Activated CD4-positive, alpha-beta T cell treated with anti-CD3 and anti-CD28 coated beads, Interleukin-2, amount 10 ng/mL, durations not matched to agents 24 days and 14 days (primary cell): ENCODE measurements around the gene KIAA0930. TPM values are rescaled to one million over a fixed set of nuclear protein-coding genes. Genes with fewer than 3 reads are reported as not detected.
A peak's percentile ranks its signal among the peaks of the same experiment; 100 is the strongest.
"Not testable (repeated sequence)": the region's sequence is repeated elsewhere in the genome, so short reads cannot be mapped to it uniquely, and the experiment has no call there.

Source experiments
- DNase-seq: peaks from one replicate; pipeline ENCODE4 v3.0.0; 2022
- H3K27ac Mint-ChIP-seq: one replicate; pipeline ENCODE4 v1.8.0; 2022; ENCODE audit warnings: mild to moderate bottlenecking, mixed read lengths
- H3K27me3 Mint-ChIP-seq: one replicate; pipeline ENCODE4 v1.8.0; 2022; ENCODE audit warnings: mixed read lengths
- H3K36me3 Mint-ChIP-seq: one replicate; pipeline ENCODE4 v1.8.0; 2022; ENCODE audit warnings: low read depth, mild to moderate bottlenecking, mixed read lengths
- H3K4me1 Mint-ChIP-seq: one replicate; pipeline ENCODE4 v1.8.0; 2021; ENCODE audit warnings: mixed read lengths
- H3K4me3 Mint-ChIP-seq: one replicate; pipeline ENCODE4 v1.8.0; 2022; ENCODE audit warnings: mild to moderate bottlenecking, moderate library complexity, mixed read lengths
- H3K9me3 Mint-ChIP-seq: one replicate; pipeline ENCODE4 v1.8.0; 2021; ENCODE audit warnings: mixed read lengths
- intact Hi-C: fragments of 100-400 bp; cut with micrococcal nuclease; formaldehyde crosslinking; loops from one replicate; pipeline ENCODE4 v1.15.1; 2023
- total RNA-seq: library from RNA; stranded (reverse); gene quantifications from 2 replicates; pipeline ENCODE4 v1.2.3, GENCODE V29; 2022

The KIAA0930 gene
- total RNA-seq, result 45.3 and 45.6 TPM in 2 replicates

GRCh38 chr22:45240810-45241631 lies at the start of gene KIAA0930:
Gene KIAA0930 (minus strand): TSS chr22:45240894. CDS start chr22:45240703, 191 bp downstream.
- Mint-ChIP-seq H3K4me1 (peaks cover 10% of the 10 kb centered on the region), H3K27me3 (no peaks in the 10 kb centered on the region), H3K36me3 (peaks cover 3% of the 10 kb centered on the region), H3K4me3 (peak within 1 kb of the TSS; percentile 97), H3K27ac (peak within 1 kb of the TSS; percentile 91), H3K9me3 (no peaks in the 10 kb centered on the region)
- peak; percentile 92 for DNase-seq
- intact Hi-C loops, result loop anchor here (2.0 to 10.0 kb wide), 2 partner anchors 68 to 266 kb away; partner anchors contain the start of gene FAM118A

GRCh38 chr22:45286854-45287551 lies 46.3 kb upstream of the KIAA0930 start:
- no peak overlapping the region for H3K27ac Mint-ChIP-seq
- H3K9me3 Mint-ChIP-seq, result no peaks in the 10 kb centered on the region
- peaks cover 23% of the 10 kb centered on the region for H3K27me3 Mint-ChIP-seq

GRCh38 chr22:45285263-45286058 lies 44.8 kb upstream of the KIAA0930 start:
- H3K27me3 Mint-ChIP-seq, result peaks cover 23% of the 10 kb centered on the region
- intact Hi-C loops, result no loop called here

More at GRCh38 chr22:45286854-45287551, 46.3 kb upstream of the KIAA0930 start:
- Mint-ChIP-seq H3K36me3 (no peaks in the 10 kb centered on the region), H3K4me1 (peaks cover 2% of the 10 kb centered on the region), H3K4me3 (no peak overlapping the region)
- no peak for DNase-seq
- intact Hi-C loops, result no loop called here

GRCh38 chr22:45284705-45285262 lies 44.1 kb upstream of the KIAA0930 start, which contains the start of gene UPK3A:
Gene UPK3A (plus strand): TSS chr22:45284949. CDS start chr22:45285014, 65 bp downstream.
- peaks cover 23% of the 10 kb centered on the region for H3K27me3 Mint-ChIP-seq
- H3K27ac Mint-ChIP-seq, result no peak within 1 kb of the TSS
- peaks cover 6% of the 10 kb centered on the region for H3K4me1 Mint-ChIP-seq
- no peaks in the 10 kb centered on the region for H3K36me3 Mint-ChIP-seq
- no peaks in the 10 kb centered on the region for H3K9me3 Mint-ChIP-seq
- H3K4me3 Mint-ChIP-seq, result no peak within 1 kb of the TSS
- DNase-seq, result peak; percentile 87
- intact Hi-C loops, result no loop called here

More at GRCh38 chr22:45285263-45286058, 44.8 kb upstream of the KIAA0930 start:
- no peak for DNase-seq
- Mint-ChIP-seq H3K4me3 (no peak overlapping the region), H3K9me3 (no peaks in the 10 kb centered on the region), H3K4me1 (peaks cover 3% of the 10 kb centered on the region), H3K27ac (no peak overlapping the region), H3K36me3 (no peaks in the 10 kb centered on the region)

GRCh38 chr22:45281010-45281409 lies 40.3 kb upstream of the KIAA0930 start:
- H3K27ac Mint-ChIP-seq, result no peak overlapping the region
- DNase-seq, result no peak
- no peak overlapping the region for H3K4me3 Mint-ChIP-seq
- H3K27me3 Mint-ChIP-seq, result peaks cover 17% of the 10 kb centered on the region
- no peaks in the 10 kb centered on the region for H3K36me3 Mint-ChIP-seq
- H3K4me1 Mint-ChIP-seq, result peaks cover 7% of the 10 kb centered on the region
- no peaks in the 10 kb centered on the region for H3K9me3 Mint-ChIP-seq
- intact Hi-C loops, result no loop called here

GRCh38 chr22:45280587-45280980 lies 39.9 kb upstream of the KIAA0930 start:
- no peaks in the 10 kb centered on the region for H3K36me3 Mint-ChIP-seq
- no peak overlapping the region for H3K4me3 Mint-ChIP-seq
- H3K4me1 Mint-ChIP-seq, result peaks cover 7% of the 10 kb centered on the region
- no peaks in the 10 kb centered on the region for H3K9me3 Mint-ChIP-seq
- H3K27ac Mint-ChIP-seq, result no peak overlapping the region
- H3K27me3 Mint-ChIP-seq, result peaks cover 14% of the 10 kb centered on the region
- DNase-seq, result no peak
- intact Hi-C loops, result no loop called here

- Mint-ChIP-seq H3K4me1 (peaks cover 6% of the 10 kb centered on the region), H3K9me3 (no peaks in the 10 kb centered on the region), H3K27ac (no peak overlapping the region), H3K27me3 (peaks cover 6% of the 10 kb centered on the region), H3K4me3 (no peak overlapping the region), H3K36me3 (no peaks in the 10 kb centered on the region)
- intact Hi-C loops, result no loop called here
- DNase-seq, result no peak
These were observed 37.4 kb upstream of the KIAA0930 start for GRCh38 chr22:45278125-45278524.

- DNase-seq, H3K4me3 Mint-ChIP-seq, H3K27ac Mint-ChIP-seq, H3K9me3 Mint-ChIP-seq, H3K27me3 Mint-ChIP-seq, H3K36me3 Mint-ChIP-seq, H3K4me1 Mint-ChIP-seq, intact Hi-C loops: not testable (repeated sequence)
These were observed 37.0 kb upstream of the KIAA0930 start for GRCh38 chr22:45277720-45278119.

- Mint-ChIP-seq H3K9me3 (no peaks in the 10 kb centered on the region), H3K4me3 (no peak overlapping the region), H3K36me3 (no peaks in the 10 kb centered on the region), H3K27me3 (peaks cover 6% of the 10 kb centered on the region), H3K4me1 (peaks cover 6% of the 10 kb centered on the region), H3K27ac (no peak overlapping the region)
- no peak for DNase-seq
- intact Hi-C loops, result no loop called here
These were observed 35.9 kb upstream of the KIAA0930 start for GRCh38 chr22:45276507-45277105.

GRCh38 chr22:45273452-45274075 lies 32.9 kb upstream of the KIAA0930 start:
- no peaks in the 10 kb centered on the region for H3K9me3 Mint-ChIP-seq
- H3K36me3 Mint-ChIP-seq, result peaks cover 3% of the 10 kb centered on the region
- no peak for DNase-seq
- peaks cover 12% of the 10 kb centered on the region for H3K4me1 Mint-ChIP-seq
- peaks cover 24% of the 10 kb centered on the region for H3K27me3 Mint-ChIP-seq
- intact Hi-C loops, result loop anchor here (5.0 kb wide), 1 partner anchor 279 kb away; no protein-coding TSS in a partner anchor
- H3K4me3 Mint-ChIP-seq, result no peak overlapping the region
- no peak overlapping the region for H3K27ac Mint-ChIP-seq

- H3K9me3 Mint-ChIP-seq, result no peaks in the 10 kb centered on the region
- DNase-seq, result no peak
- peaks cover 12% of the 10 kb centered on the region for H3K4me1 Mint-ChIP-seq
- H3K27me3 Mint-ChIP-seq, result peaks cover 29% of the 10 kb centered on the region
- intact Hi-C loops, result loop anchor here (5.0 kb wide), 1 partner anchor 280 kb away; no protein-coding TSS in a partner anchor
- peaks cover 3% of the 10 kb centered on the region for H3K36me3 Mint-ChIP-seq
- H3K27ac Mint-ChIP-seq, result no peak overlapping the region
- no peak overlapping the region for H3K4me3 Mint-ChIP-seq
These were observed 31.8 kb upstream of the KIAA0930 start for GRCh38 chr22:45272498-45272897.

- no peak overlapping the region for H3K27ac Mint-ChIP-seq
- DNase-seq, result no peak
- H3K27me3 Mint-ChIP-seq, result peaks cover 35% of the 10 kb centered on the region
- no peak overlapping the region for H3K4me3 Mint-ChIP-seq
- no peaks in the 10 kb centered on the region for H3K9me3 Mint-ChIP-seq
- intact Hi-C loops, result loop anchor here (5.0 kb wide), 1 partner anchor 281 kb away; no protein-coding TSS in a partner anchor
- H3K4me1 Mint-ChIP-seq, result peaks cover 12% of the 10 kb centered on the region
- peaks cover 3% of the 10 kb centered on the region for H3K36me3 Mint-ChIP-seq
These were observed 31.0 kb upstream of the KIAA0930 start for GRCh38 chr22:45271667-45272201.
